Measurements from ENCODE around the gene NTM. TPM values are rescaled to one million over a fixed set of nuclear protein-coding genes. Genes with fewer than 3 reads are reported as not detected.
"Not testable (repeated sequence)": the region's sequence is repeated elsewhere in the genome, so short reads cannot be mapped to it uniquely, and the experiment has no call there.

Gene NTM
- total RNA-seq, 8 experiments from 2014 or later = 0.80 to 169 (median 18.6) TPM

DNA sequence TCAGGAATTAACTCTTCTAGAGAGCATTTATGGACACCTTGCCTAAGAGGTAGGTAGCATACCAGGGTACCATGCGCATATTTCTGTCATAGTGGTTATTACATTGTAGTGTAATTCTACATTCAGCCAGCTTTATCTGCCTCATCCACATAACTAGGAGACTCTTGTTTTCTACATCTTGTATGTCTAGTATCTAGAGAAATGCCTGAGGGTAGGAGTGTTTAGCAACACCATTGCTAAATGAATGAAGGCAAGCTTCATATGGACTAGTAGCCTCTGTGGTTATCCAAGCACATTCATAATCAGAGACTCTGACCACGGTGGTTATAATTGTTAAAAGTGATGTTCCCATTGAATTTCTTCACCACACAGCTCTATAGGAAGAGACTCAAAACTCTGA is 107.9 kb downstream of the NTM start:
- H3K27ac ChIP-seq = no peak overlapping the region
- no peak overlapping the region for H3K4me3 ChIP-seq
- ATAC-seq (replicated peaks in 6 of 8) = no peak
- WGBS, 10 experiments = 0 to 100% (median 86%) methylated on average over 1 to 2 of the region's 2 CpGs; no CpG with 5 or more reads in 3 of the 10 experiments
- peaks cover 3 to 9% of the 10 kb centered on the region in 2 donors for H3K4me1 ChIP-seq (replicated peaks in 1 of 2)
- in situ Hi-C loops (cut with MboI; ENCODE audit: low pct_unique_long_range_greater_than_20kb in 2 of 9, low sequenced_read_pairs in 9 of 9, unreplicated experiment in 9 of 9) = loop anchor here in 1 of 9 experiments (25.0 kb wide), 1 partner anchor 416 kb away; no protein-coding TSS in a partner anchor

DNA sequence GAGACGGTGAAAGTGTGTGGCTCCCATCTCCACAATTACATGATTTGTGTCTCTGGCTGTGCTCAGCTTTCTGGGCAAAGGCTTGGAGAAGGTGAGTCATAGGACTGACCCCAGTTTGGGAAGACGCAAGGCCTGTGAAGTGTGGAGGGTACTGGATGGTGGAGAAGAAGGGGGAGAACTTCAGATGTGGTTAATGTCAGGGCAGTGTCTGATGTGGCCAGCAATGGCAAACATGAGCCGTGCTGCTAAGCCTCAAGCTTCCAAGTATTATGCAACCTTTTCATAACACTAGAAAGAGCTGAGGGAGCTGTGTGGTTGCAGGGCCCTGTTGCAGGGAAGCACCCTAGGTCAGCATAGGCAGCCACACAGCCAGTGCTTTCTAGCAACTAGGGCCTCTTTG is 110.9 kb downstream of the NTM start:
- in situ Hi-C loops (cut with MboI; ENCODE audit: low pct_unique_long_range_greater_than_20kb in 2 of 9, low sequenced_read_pairs in 9 of 9, unreplicated experiment in 9 of 9) = loop anchor here in 1 of 9 experiments (25.0 kb wide), 1 partner anchor 419 kb away; no protein-coding TSS in a partner anchor
- Histone ChIP-seq H3K4me3 (no peak overlapping the region), H3K4me1 (replicated peaks in 1 of 2) (peaks cover 3 to 9% of the 10 kb centered on the region in 2 donors), H3K27ac (no peak overlapping the region)
- WGBS, 10 experiments = 0 to 100% (median 70%) methylated on average over 1 to 2 of the region's 3 CpGs; no CpG with 5 or more reads in 3 of the 10 experiments
- ATAC-seq (replicated peaks in 6 of 8) = peak in 2 of 8 experiments; percentile 27 to 38

DNA sequence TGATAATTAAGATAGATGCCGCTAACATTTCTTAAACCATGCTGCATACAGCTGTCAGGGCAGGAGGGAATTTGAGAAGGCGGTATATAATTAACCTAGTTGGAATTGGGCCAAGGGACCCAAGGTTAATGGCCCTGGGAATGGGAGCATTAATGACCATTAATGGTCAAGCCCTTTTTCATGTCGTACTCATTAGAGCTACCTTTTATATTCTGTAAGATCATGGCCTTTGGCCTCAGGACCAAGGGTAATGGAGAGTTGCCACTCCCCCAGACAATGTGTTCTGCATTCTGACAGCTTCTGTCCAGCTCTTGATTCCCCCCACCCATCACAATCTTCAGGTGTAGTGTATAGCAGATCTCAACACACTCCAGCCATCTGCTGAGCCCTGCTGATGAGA is 111.6 kb downstream of the NTM start:
- ATAC-seq (replicated peaks in 6 of 8) = peak in 2 of 8 experiments; percentile 23 to 39
- peaks cover 3 to 9% of the 10 kb centered on the region in 2 donors for H3K4me1 ChIP-seq (replicated peaks in 1 of 2)
- 0 to 100% (median 60%) methylated on average over 1 to 3 of the region's 3 CpGs; no CpG with 5 or more reads in 5 of the 10 experiments for WGBS, 10 experiments
- no peak overlapping the region for H3K4me3 ChIP-seq
- in situ Hi-C loops (cut with MboI; ENCODE audit: low pct_unique_long_range_greater_than_20kb in 2 of 9, low sequenced_read_pairs in 9 of 9, unreplicated experiment in 9 of 9) = loop anchor here in 1 of 9 experiments (25.0 kb wide), 1 partner anchor 420 kb away; no protein-coding TSS in a partner anchor
- H3K27ac ChIP-seq = no peak overlapping the region

DNA sequence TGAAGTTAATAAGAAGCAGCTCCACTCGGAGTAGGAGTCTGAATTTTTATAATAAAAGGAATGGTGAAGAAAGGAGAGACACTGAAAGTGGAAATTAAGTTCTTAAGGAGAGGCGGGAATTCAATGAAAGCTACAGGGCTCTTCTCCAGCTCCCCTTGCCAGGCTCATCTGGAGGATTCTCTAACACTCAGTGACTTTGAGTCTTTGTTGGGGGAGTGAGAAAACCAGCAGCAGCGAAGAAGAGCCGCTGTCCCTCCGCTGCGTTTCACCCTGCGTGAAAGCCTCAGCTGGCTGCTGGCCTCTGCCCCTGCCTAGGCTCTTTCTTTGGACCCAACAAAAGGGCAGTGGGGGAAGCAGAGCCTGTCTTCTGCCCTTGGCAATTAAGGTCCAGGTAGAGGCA is 113.0 kb downstream of the NTM start:
- in situ Hi-C loops (cut with MboI; ENCODE audit: low pct_unique_long_range_greater_than_20kb in 2 of 9, low sequenced_read_pairs in 9 of 9, unreplicated experiment in 9 of 9) = loop anchor here in 1 of 9 experiments (25.0 kb wide), 1 partner anchor 421 kb away; no protein-coding TSS in a partner anchor
- WGBS, 10 experiments = 0 to 100% (median 55%) methylated on average over 1 to 4 of the region's 7 CpGs; no CpG with 5 or more reads in 3 of the 10 experiments
- peaks cover 3 to 9% of the 10 kb centered on the region in 2 donors for H3K4me1 ChIP-seq (replicated peaks in 1 of 2)
- H3K4me3 ChIP-seq = no peak overlapping the region
- H3K27ac ChIP-seq = no peak overlapping the region
- no peak for ATAC-seq (replicated peaks in 6 of 8)

DNA sequence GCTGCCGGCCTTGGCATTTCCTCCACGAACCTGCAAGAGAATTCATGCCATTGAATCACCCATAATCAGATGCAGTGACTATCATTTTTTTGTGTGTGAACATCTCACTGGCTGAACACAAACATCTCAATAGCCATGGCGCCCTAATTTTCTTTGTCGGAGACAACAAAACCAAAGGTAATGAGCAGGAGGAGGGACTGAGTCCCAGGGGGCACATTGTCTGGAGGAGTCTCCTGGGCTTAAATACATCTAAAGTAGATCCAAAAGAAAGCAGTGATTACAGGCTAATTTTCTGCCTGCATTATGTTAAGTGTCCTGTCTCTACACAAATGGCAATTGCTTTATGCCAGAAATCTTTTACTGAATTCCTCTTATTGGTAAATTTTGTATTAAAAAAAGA is 113.5 kb downstream of the NTM start:
- no peak for ATAC-seq (replicated peaks in 6 of 8)
- whole genome bisulfite sequencing, 10 experiments = 30 to 82% (median 60%) methylated on average over 1 to 4 of the region's 4 CpGs; no CpG with 5 or more reads in 4 of the 10 experiments
- H3K4me3 ChIP-seq = no peak overlapping the region
- in situ Hi-C loops (cut with MboI; ENCODE audit: low pct_unique_long_range_greater_than_20kb in 2 of 9, low sequenced_read_pairs in 9 of 9, unreplicated experiment in 9 of 9) = loop anchor here in 1 of 9 experiments (25.0 kb wide), 1 partner anchor 422 kb away; no protein-coding TSS in a partner anchor
- H3K27ac ChIP-seq = no peak overlapping the region
- H3K4me1 ChIP-seq (replicated peaks in 1 of 2) = peaks cover 3 to 9% of the 10 kb centered on the region in 2 donors

DNA sequence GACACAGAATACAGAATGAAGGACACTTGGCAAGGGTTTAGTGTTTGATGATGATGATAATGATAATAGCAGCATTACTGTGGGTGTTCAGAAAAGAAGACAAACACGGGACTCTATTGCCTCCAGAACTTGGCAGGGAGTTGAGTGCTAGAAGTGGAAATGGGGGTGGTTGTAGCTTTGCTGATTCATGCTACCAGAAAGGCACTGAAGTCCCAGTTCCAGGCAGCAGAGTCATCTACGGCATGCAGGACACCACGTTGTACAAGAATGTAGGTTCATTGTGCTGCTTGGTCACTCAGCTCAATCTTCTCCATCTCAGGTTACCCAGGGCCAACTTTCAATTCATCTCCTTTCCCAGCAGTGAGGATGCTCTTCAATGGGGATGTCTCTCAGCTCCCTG is 115.7 kb downstream of the NTM start:
- Histone ChIP-seq H3K27ac (no peak overlapping the region), H3K4me3 (no peak overlapping the region), H3K4me1 (replicated peaks in 1 of 2) (peaks cover 3 to 9% of the 10 kb centered on the region in 2 donors)
- in situ Hi-C loops (cut with MboI; ENCODE audit: low pct_unique_long_range_greater_than_20kb in 2 of 9, low sequenced_read_pairs in 9 of 9, unreplicated experiment in 9 of 9) = loop anchor here in 1 of 9 experiments (25.0 kb wide), 1 partner anchor 424 kb away; no protein-coding TSS in a partner anchor
- peak in 2 of 8 experiments; percentile 67 to 75 for ATAC-seq (replicated peaks in 6 of 8)
- WGBS, 10 experiments = 0 to 100% (median 43%) methylated on average over 1 to 3 of the region's 3 CpGs; no CpG with 5 or more reads in 4 of the 10 experiments

DNA sequence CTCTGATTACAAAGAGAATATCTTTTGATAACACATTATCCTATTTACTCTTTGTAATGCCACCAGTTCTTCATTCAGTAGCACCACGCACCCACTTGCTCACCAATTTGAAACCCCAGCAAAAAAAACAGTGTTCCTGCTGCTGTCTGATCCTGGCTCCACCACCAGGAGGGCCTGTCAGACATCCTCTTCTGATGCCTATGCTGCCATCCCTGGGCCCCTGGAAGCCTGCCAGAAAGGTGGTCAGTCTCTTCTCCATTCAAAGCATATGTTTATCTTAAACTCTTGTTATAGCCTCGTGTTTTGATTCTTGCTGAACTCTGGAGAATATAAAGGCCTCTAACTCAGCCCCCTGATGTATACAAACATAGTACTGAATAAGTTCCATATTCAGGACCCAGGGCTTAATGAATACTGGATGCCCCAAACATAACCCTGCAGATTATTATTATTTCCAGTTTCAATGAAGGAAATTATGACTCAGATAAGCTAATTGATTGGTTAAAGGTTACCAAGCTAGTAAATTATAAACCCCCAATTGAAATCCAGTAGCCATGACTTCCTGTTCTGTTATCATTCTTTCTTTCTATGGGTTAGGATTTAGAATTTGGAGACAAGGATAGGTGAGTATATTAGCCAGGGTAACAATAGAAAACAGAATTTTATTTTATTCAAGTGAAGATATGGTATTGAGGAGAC is 116.7 kb downstream of the NTM start:
- Histone ChIP-seq H3K27ac (no peak overlapping the region), H3K4me1 (replicated peaks in 1 of 2) (no peaks in the 10 kb centered on the region), H3K4me3 (no peak overlapping the region)
- no peak for ATAC-seq (replicated peaks in 6 of 8)
- WGBS, 10 experiments = 0 to 100% (median 58%) methylated on average over 1 to 2 of the region's 2 CpGs; no CpG with 5 or more reads in 3 of the 10 experiments
- in situ Hi-C loops (cut with MboI; ENCODE audit: low pct_unique_long_range_greater_than_20kb in 2 of 9, low sequenced_read_pairs in 9 of 9, unreplicated experiment in 9 of 9) = loop anchor here in 1 of 9 experiments (25.0 kb wide), 1 partner anchor 425 kb away; no protein-coding TSS in a partner anchor

DNA sequence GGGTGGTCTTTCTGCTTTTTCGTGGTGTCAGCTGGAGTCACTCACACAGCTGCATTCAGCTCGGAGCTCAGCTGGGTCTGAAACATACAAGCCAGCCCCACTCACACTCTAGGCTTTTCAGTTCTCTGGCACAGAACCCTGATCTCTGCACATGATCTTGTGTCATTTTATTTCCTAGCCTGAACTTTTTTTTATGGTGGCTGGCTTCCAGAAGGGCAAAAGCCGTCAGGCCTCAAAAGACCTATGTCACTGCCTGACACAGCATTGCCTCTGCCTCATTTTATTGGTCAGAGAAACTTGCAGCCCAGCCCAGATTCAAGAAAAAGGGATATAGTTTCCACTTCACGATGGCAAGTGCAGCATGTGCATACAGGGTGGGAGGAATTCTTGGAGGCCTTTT is 117.8 kb downstream of the NTM start:
- H3K27ac ChIP-seq = no peak overlapping the region
- in situ Hi-C loops (cut with MboI; ENCODE audit: low pct_unique_long_range_greater_than_20kb in 2 of 9, low sequenced_read_pairs in 9 of 9, unreplicated experiment in 9 of 9) = loop anchor here in 1 of 9 experiments (25.0 kb wide), 1 partner anchor 426 kb away; no protein-coding TSS in a partner anchor
- WGBS, 10 experiments = 0 to 92% (median 33%) methylated on average over 1 to 3 of the region's 4 CpGs; no CpG with 5 or more reads in 3 of the 10 experiments
- ATAC-seq (replicated peaks in 6 of 8) = peak in 1 of 8 experiments; percentile 51
- H3K4me1 ChIP-seq (replicated peaks in 1 of 2) = no peaks in the 10 kb centered on the region
- H3K4me3 ChIP-seq = no peak overlapping the region

DNA sequence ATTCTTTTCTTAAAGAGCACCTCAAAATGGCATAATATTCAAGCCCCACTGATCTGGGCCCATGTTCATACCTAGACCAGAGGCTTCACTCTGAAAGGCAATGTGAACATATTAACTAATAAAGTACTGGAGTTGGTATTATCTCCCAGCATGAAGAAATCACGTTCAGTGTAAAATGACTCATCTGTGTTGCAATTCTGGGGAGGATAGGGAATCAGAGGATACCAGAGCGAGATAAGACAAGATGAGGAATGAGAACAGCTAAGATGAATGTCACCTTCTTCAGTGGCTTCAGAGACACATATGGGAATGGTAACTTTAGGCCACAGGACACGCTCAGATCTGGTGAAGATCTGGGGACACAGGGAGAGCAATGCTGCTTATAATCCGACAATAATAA is 121.1 kb downstream of the NTM start:
- WGBS, 10 experiments = 0 to 100% (median 90%) methylated on average over 1 to 4 of the region's 4 CpGs; no CpG with 5 or more reads in 1 of the 10 experiments
- Histone ChIP-seq H3K4me1 (replicated peaks in 1 of 2) (no peaks in the 10 kb centered on the region), H3K27ac (no peak overlapping the region), H3K4me3 (no peak overlapping the region)
- in situ Hi-C loops (cut with MboI; ENCODE audit: low pct_unique_long_range_greater_than_20kb in 2 of 9, low sequenced_read_pairs in 9 of 9, unreplicated experiment in 9 of 9) = loop anchor here in 1 of 9 experiments (25.0 kb wide), 1 partner anchor 429 kb away; no protein-coding TSS in a partner anchor
- peak in 3 of 8 experiments; percentile 32 to 58 (median 54) for ATAC-seq (replicated peaks in 6 of 8)

DNA sequence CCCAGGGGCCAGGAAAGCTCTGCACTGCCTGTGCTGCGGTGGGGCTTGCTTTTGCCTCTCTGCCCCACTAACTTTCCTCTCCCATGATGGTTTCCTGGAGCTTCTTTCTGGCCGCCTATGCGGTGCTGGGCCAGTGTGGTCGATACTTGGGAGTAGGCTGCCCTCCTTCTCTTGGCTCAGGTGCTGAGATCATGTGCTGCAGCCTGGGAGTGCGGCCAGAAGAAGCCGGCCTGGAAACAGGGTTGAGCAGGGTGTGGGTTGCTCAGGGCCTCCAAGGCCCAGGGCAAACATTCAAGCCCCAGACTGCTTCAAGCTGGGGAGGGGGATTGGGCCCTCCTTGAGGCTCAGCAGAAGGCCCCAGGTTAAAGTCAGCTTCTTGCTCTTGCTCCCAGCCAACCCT is 125.0 kb downstream of the NTM start:
- WGBS, 10 experiments = 0 to 93% (median 17%) methylated on average over 1 to 4 of the region's 6 CpGs; no CpG with 5 or more reads in 5 of the 10 experiments
- H3K27ac ChIP-seq = no peak overlapping the region

DNA sequence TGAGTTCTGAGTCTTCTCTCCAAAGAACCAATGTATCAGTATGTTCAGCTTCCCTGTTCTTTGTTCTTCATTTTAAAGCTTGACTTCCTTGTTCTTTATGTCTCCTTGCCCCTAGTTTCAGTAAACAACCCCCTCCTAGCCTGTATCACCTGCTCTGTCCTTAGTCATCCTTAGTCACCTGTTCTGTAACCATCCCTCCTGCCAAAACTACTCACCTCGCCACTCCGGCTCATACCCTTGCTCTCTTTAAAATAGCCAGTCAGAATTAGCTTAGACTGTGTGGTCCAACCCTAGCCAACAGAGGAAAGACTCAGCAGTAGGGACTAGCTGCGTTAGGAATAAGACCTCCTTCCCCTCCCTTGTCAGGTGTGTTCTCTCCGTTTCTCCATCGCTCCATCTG is 127.3 kb downstream of the NTM start:
- WGBS, 10 experiments = 5 to 100% (median 93%) methylated on average over 1 to 5 of the region's 5 CpGs; no CpG with 5 or more reads in 3 of the 10 experiments
- not testable (repeated sequence) for ATAC-seq (replicated peaks in 6 of 8); H3K27ac ChIP-seq; H3K4me3 ChIP-seq
- in situ Hi-C loops (cut with MboI; ENCODE audit: low pct_unique_long_range_greater_than_20kb in 2 of 9, low sequenced_read_pairs in 9 of 9, unreplicated experiment in 9 of 9) = loop anchor here in 1 of 9 experiments (25.0 kb wide), 1 partner anchor 435 kb away; no protein-coding TSS in a partner anchor
- H3K4me1 ChIP-seq (replicated peaks in 1 of 2) = peaks cover 0 to 10% of the 10 kb centered on the region in 2 donors

More for the DNA sequence above, 125.0 kb downstream of the NTM start:
- Histone ChIP-seq H3K4me3 (no peak overlapping the region), H3K4me1 (replicated peaks in 1 of 2) (peaks cover 0 to 10% of the 10 kb centered on the region in 2 donors)
- in situ Hi-C loops (cut with MboI; ENCODE audit: low pct_unique_long_range_greater_than_20kb in 2 of 9, low sequenced_read_pairs in 9 of 9, unreplicated experiment in 9 of 9) = loop anchor here in 1 of 9 experiments (25.0 kb wide), 1 partner anchor 433 kb away; no protein-coding TSS in a partner anchor
- peak; percentile 19 to 80 (median 46) for ATAC-seq (replicated peaks in 6 of 8)

DNA sequence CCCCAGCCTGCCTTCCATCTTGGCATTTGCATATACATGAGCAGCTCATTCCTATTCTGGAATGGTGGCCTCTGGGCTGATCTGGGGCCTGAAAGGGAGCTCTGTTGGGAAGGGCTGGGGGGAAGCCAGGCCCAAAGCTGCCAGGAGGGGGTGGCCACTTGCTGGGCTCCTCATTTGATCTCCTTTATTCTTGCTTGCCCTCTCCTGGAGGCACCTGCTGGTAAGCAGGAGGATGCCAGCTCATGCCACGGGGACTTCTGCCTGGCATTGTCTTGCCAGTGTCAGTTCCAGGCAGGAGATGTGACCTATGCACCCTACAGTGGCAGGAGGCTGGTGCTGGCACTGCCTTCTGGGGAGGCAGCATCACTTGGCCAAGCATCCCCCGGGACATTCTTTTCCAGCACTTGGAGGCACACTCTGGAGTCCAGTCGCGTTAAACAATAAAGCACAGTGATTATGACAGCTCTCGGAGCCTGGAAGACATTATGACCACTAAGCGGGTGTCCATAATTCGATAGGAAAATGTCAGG is 128.3 kb downstream of the NTM start:
- peaks cover 0 to 10% of the 10 kb centered on the region in 2 donors for H3K4me1 ChIP-seq (replicated peaks in 1 of 2)
- in situ Hi-C loops (cut with MboI; ENCODE audit: low pct_unique_long_range_greater_than_20kb in 2 of 9, low sequenced_read_pairs in 9 of 9, unreplicated experiment in 9 of 9) = loop anchor here in 1 of 9 experiments (25.0 kb wide), 1 partner anchor 436 kb away; no protein-coding TSS in a partner anchor
- no peak overlapping the region for H3K27ac ChIP-seq
- H3K4me3 ChIP-seq = no peak overlapping the region
- ATAC-seq (replicated peaks in 6 of 8) = peak in 5 of 8 experiments; percentile 24 to 89 (median 33)
- 7 to 79% (median 61%) methylated on average over 2 to 6 of the region's 7 CpGs; no CpG with 5 or more reads in 4 of the 10 experiments for WGBS, 10 experiments
